ENCODE data around the gene ACP7.

Gene ACP7

GRCh38 chr19:39122934-39123731 lies 39.0 kb downstream of the ACP7 start:
- Mint-ChIP-seq H3K27me3 (peaks cover 0 to 6% of the 10 kb centered on the region in 2 donors), H3K36me3 (ENCODE audit: insufficient read depth) (peaks cover 20% of the 10 kb centered on the region), H3K9me3 (no peaks in the 10 kb centered on the region), H3K27ac (no peak overlapping the region), H3K4me3 (peak overlapping the region in 1 of 2 donors; percentile 25), H3K4me1 (ENCODE audit: low read depth in 2 of 2) (peaks cover 29 to 42% of the 10 kb centered on the region in 2 donors)
- ATAC-seq (replicated peaks) (no peak), DNase-seq (no peak)

GRCh38 chr19:39124136-39124764 lies 40.1 kb downstream of the ACP7 start:
- peaks cover 0 to 6% of the 10 kb centered on the region in 2 donors for H3K27me3 Mint-ChIP-seq
- ATAC-seq (replicated peaks) (no peak), DNase-seq (no peak)
- H3K4me3 Mint-ChIP-seq = peak overlapping the region; percentile 87 to 93
- H3K36me3 Mint-ChIP-seq (ENCODE audit: insufficient read depth) = peaks cover 20% of the 10 kb centered on the region
- no peaks in the 10 kb centered on the region for H3K9me3 Mint-ChIP-seq
- peaks cover 35 to 42% of the 10 kb centered on the region in 2 donors for H3K4me1 Mint-ChIP-seq (ENCODE audit: low read depth in 2 of 2)
- H3K27ac Mint-ChIP-seq = peak overlapping the region in 1 of 2 donors; percentile 6

- no peaks in the 10 kb centered on the region for H3K9me3 Mint-ChIP-seq
- H3K36me3 Mint-ChIP-seq (ENCODE audit: insufficient read depth) = peaks cover 20% of the 10 kb centered on the region
- no peak for ATAC-seq (replicated peaks)
- peaks cover 0 to 6% of the 10 kb centered on the region in 2 donors for H3K27me3 Mint-ChIP-seq
- H3K27ac Mint-ChIP-seq = peak overlapping the region; percentile 94 to 98
- H3K4me1 Mint-ChIP-seq (ENCODE audit: low read depth in 2 of 2) = peaks cover 35 to 46% of the 10 kb centered on the region in 2 donors
- peak overlapping the region; percentile 87 to 93 for H3K4me3 Mint-ChIP-seq
- DNase-seq = no peak
These were observed 41.0 kb downstream of the ACP7 start for GRCh38 chr19:39125199-39125553.

- peaks cover 20% of the 10 kb centered on the region for H3K36me3 Mint-ChIP-seq (ENCODE audit: insufficient read depth)
- ATAC-seq (replicated peaks) = peak; percentile 98
- peak within 1 kb of the TSS; percentile 94 to 98 for H3K27ac Mint-ChIP-seq
- peak within 1 kb of the TSS; percentile 87 to 93 for H3K4me3 Mint-ChIP-seq
- H3K27me3 Mint-ChIP-seq = peaks cover 0 to 5% of the 10 kb centered on the region in 2 donors
- peak; percentile 96 to 98 (median 96) for DNase-seq
- H3K4me1 Mint-ChIP-seq (ENCODE audit: low read depth in 2 of 2) = peaks cover 39 to 46% of the 10 kb centered on the region in 2 donors
- H3K9me3 Mint-ChIP-seq = no peaks in the 10 kb centered on the region
These were observed 41.6 kb downstream of the ACP7 start, which contains the start of gene PAK4 for GRCh38 chr19:39125554-39126311. Gene PAK4 (plus strand): TSS chr19:39125786. CDS start chr19:39169554, 43,768 bp downstream.

- no peak for ATAC-seq (replicated peaks)
- H3K27me3 Mint-ChIP-seq = no peaks in the 10 kb centered on the region
- no peaks in the 10 kb centered on the region for H3K9me3 Mint-ChIP-seq
- H3K4me3 Mint-ChIP-seq = peak overlapping the region; percentile 87 to 93
- H3K27ac Mint-ChIP-seq = peak overlapping the region; percentile 94 to 98
- peaks cover 42 to 51% of the 10 kb centered on the region in 2 donors for H3K4me1 Mint-ChIP-seq (ENCODE audit: low read depth in 2 of 2)
- no peak for DNase-seq
- peaks cover 20% of the 10 kb centered on the region for H3K36me3 Mint-ChIP-seq (ENCODE audit: insufficient read depth)
These were observed 42.4 kb downstream of the ACP7 start for GRCh38 chr19:39126312-39127187.

- Mint-ChIP-seq H3K9me3 (no peaks in the 10 kb centered on the region), H3K27ac (peak overlapping the region; percentile 94 to 98), H3K27me3 (no peaks in the 10 kb centered on the region), H3K4me3 (no peak overlapping the region), H3K4me1 (ENCODE audit: low read depth in 2 of 2) (peaks cover 52 to 57% of the 10 kb centered on the region in 2 donors), H3K36me3 (ENCODE audit: insufficient read depth) (peaks cover 20% of the 10 kb centered on the region)
- no peak for DNase-seq
- no peak for ATAC-seq (replicated peaks)
These were observed 43.8 kb downstream of the ACP7 start for GRCh38 chr19:39127812-39128515.

GRCh38 chr19:39128516-39129079 lies 44.4 kb downstream of the ACP7 start:
- Mint-ChIP-seq H3K4me3 (no peak overlapping the region), H3K9me3 (no peaks in the 10 kb centered on the region), H3K36me3 (ENCODE audit: insufficient read depth) (peaks cover 20% of the 10 kb centered on the region), H3K27ac (peak overlapping the region; percentile 44 to 60), H3K27me3 (no peaks in the 10 kb centered on the region), H3K4me1 (ENCODE audit: low read depth in 2 of 2) (peaks cover 52 to 58% of the 10 kb centered on the region in 2 donors)
- no peak for DNase-seq
- ATAC-seq (replicated peaks) = no peak

- H3K4me3 Mint-ChIP-seq = no peak overlapping the region
- DNase-seq = no peak
- peaks cover 50 to 57% of the 10 kb centered on the region in 2 donors for H3K4me1 Mint-ChIP-seq (ENCODE audit: low read depth in 2 of 2)
These were observed 44.9 kb downstream of the ACP7 start for GRCh38 chr19:39129116-39129515.

GRCh38 chr19:39130337-39131254 lies 46.4 kb downstream of the ACP7 start:
- Mint-ChIP-seq H3K27ac (peak overlapping the region; percentile 21 to 70), H3K27me3 (no peaks in the 10 kb centered on the region), H3K4me1 (ENCODE audit: low read depth in 2 of 2) (peaks cover 45 to 50% of the 10 kb centered on the region in 2 donors), H3K9me3 (no peaks in the 10 kb centered on the region), H3K4me3 (no peak overlapping the region), H3K36me3 (ENCODE audit: insufficient read depth) (peaks cover 22% of the 10 kb centered on the region)
- no peak for ATAC-seq (replicated peaks)
- DNase-seq = no peak

More at GRCh38 chr19:39129116-39129515, 44.9 kb downstream of the ACP7 start:
- Mint-ChIP-seq H3K36me3 (ENCODE audit: insufficient read depth) (peaks cover 23% of the 10 kb centered on the region), H3K27ac (peak overlapping the region; percentile 44 to 60), H3K27me3 (no peaks in the 10 kb centered on the region), H3K9me3 (no peaks in the 10 kb centered on the region)
- no peak for ATAC-seq (replicated peaks)

GRCh38 chr19:39131255-39131755 lies 47.1 kb downstream of the ACP7 start:
- H3K9me3 Mint-ChIP-seq = no peaks in the 10 kb centered on the region
- DNase-seq (no peak), ATAC-seq (replicated peaks) (no peak)
- peaks cover 43 to 51% of the 10 kb centered on the region in 2 donors for H3K4me1 Mint-ChIP-seq (ENCODE audit: low read depth in 2 of 2)
- peaks cover 18% of the 10 kb centered on the region for H3K36me3 Mint-ChIP-seq (ENCODE audit: insufficient read depth)
- peak overlapping the region in 1 of 2 donors; percentile 70 for H3K27ac Mint-ChIP-seq
- no peak overlapping the region for H3K4me3 Mint-ChIP-seq
- H3K27me3 Mint-ChIP-seq = no peaks in the 10 kb centered on the region

GRCh38 chr19:39132344-39132969 lies 48.3 kb downstream of the ACP7 start:
- peaks cover 12% of the 10 kb centered on the region for H3K36me3 Mint-ChIP-seq (ENCODE audit: insufficient read depth)
- peak overlapping the region; percentile 18 to 26 for H3K4me3 Mint-ChIP-seq
- DNase-seq (no peak), ATAC-seq (replicated peaks) (peak; percentile 64)
- peak overlapping the region; percentile 70 to 86 for H3K27ac Mint-ChIP-seq
- no peaks in the 10 kb centered on the region for H3K9me3 Mint-ChIP-seq
- no peaks in the 10 kb centered on the region for H3K27me3 Mint-ChIP-seq
- peaks cover 41 to 48% of the 10 kb centered on the region in 2 donors for H3K4me1 Mint-ChIP-seq (ENCODE audit: low read depth in 2 of 2)

Measured in effector memory CD8-positive, alpha-beta T cell (primary cell).